HEK293T (cell line): ENCODE data around the gene TSPAN17.

Source experiments
- ARNT ChIP-seq: fragments of 450-650 bp; IDR thresholded peaks from 2 replicates; pipeline ENCODE4 v1.6.1; 2017; ENCODE audit warnings: mild to moderate bottlenecking
- FOXM1 ChIP-seq: fragments of 450-650 bp; IDR thresholded peaks from 2 replicates; pipeline ENCODE4 v1.6.1; 2017; ENCODE audit warnings: mild to moderate bottlenecking, borderline replicate concordance
- ZNF384 ChIP-seq: fragments of 450-650 bp; IDR thresholded peaks from 2 replicates; pipeline ENCODE4 v1.6.1; 2016

DNA sequence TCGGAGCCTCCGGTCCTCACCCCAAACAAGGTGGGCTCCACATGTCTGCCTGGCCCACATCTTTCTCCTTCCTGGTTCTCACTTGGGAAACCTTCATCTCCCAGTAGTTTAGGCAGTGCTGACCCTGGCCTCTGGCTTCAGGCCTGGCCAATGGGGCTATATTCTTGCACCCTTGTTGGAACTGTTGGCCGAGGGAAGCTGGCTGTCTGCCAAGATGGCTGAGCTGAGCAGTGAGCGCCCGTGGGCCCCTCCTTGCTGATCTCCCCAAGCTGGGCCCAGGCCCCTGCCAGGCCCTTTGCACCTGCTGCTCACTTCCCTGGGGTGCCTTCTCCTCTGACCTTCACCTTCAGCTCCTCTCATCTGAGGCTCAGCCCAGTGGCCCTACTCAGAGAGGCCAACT is 31.3 kb downstream of the TSPAN17 start:
- no peak for TF ChIP-seq ZNF384
- no peak for TF ChIP-seq FOXM1
- no peak for TF ChIP-seq ARNT
